ENCODE results near the gene HSD11B2.

Gene HSD11B2

DNA sequence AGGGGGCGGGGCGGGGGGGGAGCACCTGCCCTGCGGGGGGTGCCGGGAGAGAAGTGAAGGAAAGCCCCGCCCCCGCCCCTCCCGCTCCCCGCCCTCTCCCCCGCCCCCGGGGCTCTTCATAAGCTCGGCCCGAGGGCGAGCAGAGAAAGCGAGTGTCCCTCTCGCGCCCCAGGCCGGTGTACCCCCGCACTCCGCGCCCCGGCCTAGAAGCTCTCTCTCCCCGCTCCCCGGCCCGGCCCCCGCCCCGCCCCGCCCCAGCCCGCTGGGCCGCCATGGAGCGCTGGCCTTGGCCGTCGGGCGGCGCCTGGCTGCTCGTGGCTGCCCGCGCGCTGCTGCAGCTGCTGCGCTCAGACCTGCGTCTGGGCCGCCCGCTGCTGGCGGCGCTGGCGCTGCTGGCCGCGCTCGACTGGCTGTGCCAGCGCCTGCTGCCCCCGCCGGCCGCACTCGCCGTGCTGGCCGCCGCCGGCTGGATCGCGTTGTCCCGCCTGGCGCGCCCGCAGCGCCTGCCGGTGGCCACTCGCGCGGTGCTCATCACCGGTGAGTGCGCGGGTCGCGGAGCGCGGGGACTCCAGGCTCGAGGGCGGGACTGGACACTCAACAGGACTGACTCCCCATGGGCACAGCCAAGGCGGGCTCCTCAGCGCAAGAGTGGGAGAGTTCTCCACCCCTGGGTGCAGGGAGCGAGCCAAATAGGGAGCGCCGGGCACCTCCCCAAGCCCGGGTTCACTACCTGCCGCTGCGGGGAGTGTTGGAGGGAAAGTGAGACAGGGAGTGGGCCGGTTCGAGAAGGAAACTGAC, at the start of gene HSD11B2:
TSS of gene HSD11B2 (plus strand) at position 145 of the 798 bp plus-strand sequence. CDS start at position 273, 128 bp downstream.
- DNase-seq (ENCODE audit: low read depth) = no peak

GRCh38 chr16:67383284-67383683, 47.6 kb upstream of the HSD11B2 start:
- no peak for DNase-seq (ENCODE audit: low read depth)

DNA sequence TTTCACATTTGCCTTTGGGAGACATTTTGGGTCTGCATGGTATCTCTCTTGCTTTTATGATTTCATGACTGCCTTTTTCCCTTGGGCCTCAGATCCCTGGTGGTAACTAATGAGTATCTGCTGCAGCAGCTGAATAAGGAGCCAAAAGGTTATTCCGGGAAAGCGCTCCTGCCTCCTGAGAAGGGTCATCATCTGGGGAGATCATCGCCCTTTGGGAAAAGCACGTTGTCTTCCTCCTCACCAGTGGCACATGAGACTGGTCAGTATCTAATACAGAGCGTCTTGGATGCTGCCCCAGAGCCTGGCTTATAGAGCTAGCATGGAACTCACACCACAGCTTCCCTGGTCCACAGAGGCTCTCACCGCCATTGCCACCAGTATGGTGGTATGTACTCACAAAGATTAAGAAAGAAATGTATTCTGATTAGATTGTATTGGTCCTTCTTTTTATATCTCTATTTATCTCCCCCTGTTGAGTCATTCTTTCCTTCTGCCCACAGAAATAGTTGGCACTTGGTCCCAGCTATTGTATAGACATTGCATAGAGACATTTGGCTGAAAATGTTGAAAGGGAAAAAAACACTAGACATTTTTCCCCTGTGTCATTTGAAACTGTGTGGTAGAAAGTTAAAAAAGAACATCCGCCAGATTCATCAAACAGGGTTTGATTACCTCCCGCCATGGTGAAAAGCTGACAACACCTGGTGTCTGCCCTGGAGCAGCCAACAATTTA, 46.0 kb upstream of the HSD11B2 start:
- no peak for DNase-seq (ENCODE audit: low read depth)

DNA sequence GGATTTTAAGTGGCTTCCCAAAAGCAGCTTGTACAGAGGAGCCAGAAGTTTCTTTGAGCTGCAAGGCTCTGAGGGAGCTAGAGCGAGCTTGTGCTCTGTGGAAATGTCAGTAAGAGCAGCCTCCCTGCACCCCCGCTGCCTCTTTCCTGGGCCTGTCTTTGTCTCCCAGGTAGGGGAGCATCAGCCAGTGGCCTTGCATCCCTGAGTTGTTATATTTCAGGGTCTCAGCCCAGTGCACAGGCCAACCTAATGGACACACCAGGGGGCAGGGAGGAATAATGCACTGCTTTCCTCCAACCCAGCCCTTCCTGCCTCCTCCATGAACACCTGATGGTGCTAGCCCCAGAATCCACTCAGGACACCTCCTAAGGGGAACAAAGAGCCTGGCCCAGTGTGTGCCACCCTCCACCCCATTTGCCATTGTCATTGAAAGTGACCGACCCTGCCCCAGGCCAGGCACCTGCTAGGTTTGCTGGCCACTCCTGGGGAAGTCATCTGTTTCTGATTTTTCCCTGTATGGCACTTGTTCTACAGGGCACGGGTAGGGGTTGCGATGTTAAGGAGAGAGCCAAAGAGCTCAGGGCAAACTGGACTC, 44.0 kb upstream of the HSD11B2 start:
- no peak for DNase-seq (ENCODE audit: low read depth)

GRCh38 chr16:67387479-67388079, 43.3 kb upstream of the HSD11B2 start:
- DNase-seq (ENCODE audit: low read depth) = no peak

GRCh38 chr16:67388191-67388590, 42.7 kb upstream of the HSD11B2 start:
- DNase-seq (ENCODE audit: low read depth) = no peak

GRCh38 chr16:67388591-67388990, 42.3 kb upstream of the HSD11B2 start:
- DNase-seq (ENCODE audit: low read depth) = no peak

GRCh38 chr16:67389911-67390815, 40.8 kb upstream of the HSD11B2 start:
- DNase-seq (ENCODE audit: low read depth) = no peak

- no peak for DNase-seq (ENCODE audit: low read depth)
Measured at GRCh38 chr16:67390816-67391423, 40.0 kb upstream of the HSD11B2 start.

DNA sequence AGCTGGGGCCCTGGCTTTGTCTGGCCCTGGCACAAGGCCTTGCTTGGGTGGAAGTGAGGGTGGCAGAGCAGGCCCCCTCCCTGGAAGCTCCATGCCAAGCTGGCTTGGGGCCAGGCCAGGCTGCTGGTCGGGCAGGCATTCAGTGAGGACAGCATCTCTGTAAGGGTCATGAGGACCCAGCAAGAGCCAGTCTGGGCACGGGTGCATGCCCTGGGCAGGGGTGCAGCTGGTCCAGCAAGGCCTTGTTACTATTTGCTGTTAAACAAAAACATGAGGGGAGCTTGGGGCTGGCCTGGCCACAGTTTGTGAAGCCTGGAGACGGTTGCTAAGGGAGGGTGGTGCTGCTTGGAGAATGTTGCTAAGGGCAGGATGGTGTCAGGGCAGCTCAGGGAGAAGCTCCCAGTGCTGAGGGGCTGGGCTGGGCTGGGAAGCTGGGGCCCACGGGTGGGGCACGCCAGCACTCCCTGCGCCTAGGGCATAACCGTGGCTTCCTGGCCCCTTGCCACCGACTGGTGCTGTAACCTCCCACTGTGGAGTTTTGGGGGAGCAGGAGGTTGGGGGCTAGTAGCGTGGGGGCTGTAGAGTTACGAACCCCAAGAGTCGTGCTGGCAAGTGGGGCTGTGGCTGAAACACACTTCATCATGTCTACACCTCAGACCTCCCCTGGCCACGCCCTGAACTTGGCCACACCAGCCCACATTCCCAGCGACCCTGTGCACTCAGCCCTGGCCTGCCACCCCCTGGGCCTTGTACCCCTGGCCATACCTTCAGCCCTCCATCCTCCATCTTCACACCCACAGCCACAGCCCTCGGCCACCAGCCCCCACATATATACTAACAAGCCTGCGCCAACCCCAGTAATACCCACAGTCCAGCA, 39.3 kb upstream of the HSD11B2 start:
- no peak for DNase-seq (ENCODE audit: low read depth)

- no peak for DNase-seq (ENCODE audit: low read depth)
Measured at GRCh38 chr16:67392301-67393059, 38.4 kb upstream of the HSD11B2 start.

DNA sequence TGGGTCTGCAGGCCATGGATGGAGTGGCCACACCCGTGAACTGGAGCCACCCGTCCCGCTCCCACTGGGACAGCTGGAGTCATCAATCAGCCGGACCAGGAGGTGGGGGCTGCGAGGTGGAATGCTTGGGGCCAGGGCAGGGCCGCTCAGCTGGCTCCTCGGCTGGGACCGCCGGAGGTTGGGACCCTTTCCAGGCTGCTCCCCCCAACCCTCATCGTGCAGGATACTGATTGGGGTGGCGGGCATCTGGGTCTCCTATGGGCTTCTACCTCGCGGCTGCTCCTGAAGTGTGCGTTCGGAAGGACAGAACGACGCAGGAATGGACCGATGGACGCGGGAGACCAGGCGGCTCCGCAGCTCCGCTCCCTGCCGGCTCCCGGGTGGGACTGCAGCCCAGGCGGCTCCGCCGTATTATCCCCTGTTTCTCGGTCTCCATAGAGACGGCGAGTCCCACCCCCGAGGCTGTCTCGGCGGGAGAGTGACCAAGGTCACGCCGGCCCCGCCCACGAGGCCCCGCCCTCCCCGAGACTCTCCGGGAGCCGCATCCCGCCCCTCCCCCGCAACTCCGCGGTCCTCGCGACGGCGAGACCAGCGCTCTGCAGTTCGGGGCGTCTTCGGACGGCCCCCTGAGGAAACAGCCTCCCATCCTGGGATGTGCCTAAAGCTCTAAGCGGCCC, 37.7 kb upstream of the HSD11B2 start, which contains the start of gene TPPP3:
TSS of gene TPPP3 (minus strand) at position 388 of the 677 bp plus-strand sequence. CDS start 2,387 bp downstream, outside the sequence.
- DNase-seq (ENCODE audit: low read depth) = peak; percentile 19

DNA sequence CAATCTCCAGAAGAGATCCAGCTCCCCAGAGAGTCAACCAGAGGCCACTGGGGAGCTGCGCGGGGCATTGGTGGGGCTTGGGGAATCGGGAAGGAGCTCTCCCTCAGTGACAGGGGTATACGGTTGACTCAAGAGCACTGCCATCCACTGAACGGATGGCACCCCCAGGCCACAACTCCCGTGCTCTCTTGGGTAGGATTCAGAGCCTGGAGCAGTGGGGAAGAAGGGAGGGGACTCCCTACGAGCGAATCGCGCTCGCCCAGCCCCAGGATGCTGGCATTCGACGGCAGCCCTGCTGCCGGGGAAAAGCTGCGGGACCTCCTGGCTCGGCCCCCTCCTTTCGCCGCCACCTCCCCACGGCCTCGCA, 37.1 kb upstream of the HSD11B2 start:
- DNase-seq (ENCODE audit: low read depth) = no peak

GRCh38 chr16:67394155-67395104, 36.5 kb upstream of the HSD11B2 start:
- DNase-seq (ENCODE audit: low read depth) = no peak

DNA sequence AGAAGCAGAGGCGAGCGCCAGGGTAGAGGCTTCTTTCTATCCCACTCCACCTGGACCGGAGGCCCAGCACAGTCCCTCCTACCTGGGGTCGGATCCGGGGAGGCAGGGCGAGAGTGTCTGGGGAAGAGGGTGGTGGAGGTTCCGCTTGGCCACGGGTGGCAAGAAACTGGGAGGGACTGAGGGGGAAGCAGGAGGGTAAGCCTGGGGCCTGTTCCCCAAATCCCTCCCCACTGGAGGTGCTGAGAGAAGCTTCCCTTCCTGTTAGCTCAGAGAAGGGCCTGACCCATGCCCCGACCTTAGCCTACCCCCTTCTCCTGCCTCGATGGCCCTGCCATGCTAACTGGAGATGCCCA, 35.8 kb upstream of the HSD11B2 start:
- DNase-seq (ENCODE audit: low read depth) = no peak

DNA sequence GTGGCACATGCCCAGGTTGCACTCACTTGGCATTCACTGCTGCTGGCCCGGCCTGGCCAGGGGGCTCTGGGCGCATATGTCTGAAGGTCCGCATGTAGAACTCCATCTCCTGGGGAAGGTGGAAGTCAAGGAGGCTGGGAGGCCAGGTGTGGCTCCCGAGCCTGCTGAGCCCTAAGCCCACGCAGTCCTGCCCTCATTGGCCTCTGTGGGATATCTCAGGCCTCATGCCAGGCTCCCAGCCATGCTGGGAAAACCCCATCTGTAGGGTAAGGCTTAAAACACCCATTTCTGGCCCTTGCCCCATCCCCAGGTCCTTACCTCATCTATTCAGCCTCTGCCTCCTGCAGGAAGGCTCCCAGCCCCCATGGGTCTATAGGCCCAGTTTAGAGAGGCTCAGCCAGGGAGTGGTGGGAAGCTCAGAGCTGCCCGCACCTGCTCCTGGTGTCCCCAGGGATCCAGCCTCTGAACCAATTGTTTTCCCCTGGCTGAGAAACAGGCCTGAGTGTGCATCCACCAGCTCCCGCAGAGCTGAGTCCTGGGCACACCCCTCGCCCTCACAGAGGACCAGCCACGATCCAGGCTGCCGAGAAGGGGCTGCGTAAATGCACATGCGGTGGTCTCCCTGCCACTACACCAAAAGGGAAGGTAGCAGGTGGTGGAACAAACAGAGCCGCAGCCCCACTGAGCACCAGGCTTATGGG, 35.3 kb upstream of the HSD11B2 start:
- DNase-seq (ENCODE audit: low read depth) = no peak

Measured in stimulated activated CD8-positive, alpha-beta memory T cell treated with anti-CD3 and anti-CD28 coated beads, Interleukin-4, amount 100 ng/mL, for 24 hours (primary cell).